HepG2 (cell line): ENCODE data around the gene FOXA3. TPM values are rescaled to one million over a fixed set of nuclear protein-coding genes. Genes with fewer than 3 reads are reported as not detected.

Experiments
- CAMTA2 ChIP-seq: sonication (generic); formaldehyde crosslinking; IDR thresholded peaks from 2 replicates; pipeline ENCODE4 v1.4.0; 2020; ENCODE audit warnings: mild to moderate bottlenecking, missing genetic modification reagents, borderline replicate concordance
- CREB1 ChIP-seq, 2 experiments: fragments of 450-650 bp in 1 of 2; IDR thresholded peaks; 2 replicates each; pipeline ENCODE4 v1.6.1; 2016 to 2017; ENCODE audit warnings: control low read depth in 1 of 2, mild to moderate bottlenecking in 1 of 2, missing compliant biosample characterization in 1 of 2, missing genetic modification characterization in 1 of 2
- DMAP1 ChIP-seq: IDR thresholded peaks from 2 replicates; pipeline ENCODE4 v1.6.1; 2016
- ETV6 ChIP-seq: sonication (generic); formaldehyde crosslinking; conservative IDR thresholded peaks from 2 replicates; pipeline ENCODE4 v1.4.0; 2020; ENCODE audit warnings: missing genetic modification reagents
- FOXK1 ChIP-seq: sonication (generic); formaldehyde crosslinking; IDR thresholded peaks from 2 replicates; pipeline ENCODE4 v1.4.0; 2020; ENCODE audit warnings: low read depth, missing genetic modification reagents, borderline replicate concordance
- KLF11 ChIP-seq: IDR thresholded peaks from 2 replicates; pipeline ENCODE4 v1.6.1; 2016; ENCODE audit warnings: missing compliant biosample characterization
- LRRFIP1 ChIP-seq: sonication (generic); formaldehyde crosslinking; conservative IDR thresholded peaks from 2 replicates; pipeline ENCODE4 v1.4.0; 2020; ENCODE audit warnings: missing genetic modification reagents
- MBD4 ChIP-seq: IDR thresholded peaks from 2 replicates; pipeline ENCODE4 v1.6.1; 2012; ENCODE audit warnings: low read length, inconsistent platforms, borderline replicate concordance
- MYC ChIP-seq: sonication (generic); formaldehyde crosslinking; IDR thresholded peaks from 2 replicates; pipeline ENCODE4 v1.9.0; 2021; ENCODE audit warnings: missing genetic modification reagents, borderline replicate concordance
- NFAT5 ChIP-seq: sonication (generic); formaldehyde crosslinking; IDR thresholded peaks from 2 replicates; pipeline ENCODE4 v1.4.0; 2020; ENCODE audit warnings: missing genetic modification reagents
- SNAPC5 ChIP-seq: sonication (generic); formaldehyde crosslinking; IDR thresholded peaks from 2 replicates; pipeline ENCODE4 v1.8.1; 2023; ENCODE audit warnings: mild to moderate bottlenecking, missing genetic modification reagents, borderline replicate concordance
- ZBTB25 ChIP-seq: IDR thresholded peaks from 2 replicates; pipeline ENCODE4 v1.6.1; 2018; ENCODE audit warnings: missing genetic modification reagents
- ZFP82 ChIP-seq: sonication (generic); formaldehyde crosslinking; IDR thresholded peaks from 2 replicates; pipeline ENCODE4 v1.5.1; 2020; ENCODE audit warnings: mild to moderate bottlenecking, missing genetic modification reagents, borderline replicate concordance
- ZNF282 ChIP-seq: fragments of 450-650 bp; IDR thresholded peaks from 2 replicates; pipeline ENCODE4 v1.6.1; 2018; ENCODE audit not compliant: partially characterized antibody
- ZNF660 ChIP-seq: sonication (generic); formaldehyde crosslinking; IDR thresholded peaks from 2 replicates; pipeline ENCODE4 v1.5.1; 2020; ENCODE audit warnings: mild to moderate bottlenecking, low read depth, missing genetic modification reagents, borderline replicate concordance
- ZNF770 ChIP-seq: sonication (generic); formaldehyde crosslinking; IDR thresholded peaks from 2 replicates; pipeline ENCODE4 v1.5.0; 2020; ENCODE audit warnings: mild to moderate bottlenecking, missing genetic modification reagents
- ZSCAN31 ChIP-seq: sonication (generic); formaldehyde crosslinking; IDR thresholded peaks from 2 replicates; pipeline ENCODE4 v1.5.0; 2020; ENCODE audit warnings: low read depth, mild to moderate bottlenecking, missing genetic modification reagents
- polyA plus RNA-seq, 8 experiments: library from polyadenylated mRNA; depleted of rRNA in 3 of 8; stranded (reverse) in 7 of 8; unstranded in 1 of 8; fragments of >200 nt; fragmentation: Illumina TruSeq in 4 of 8; extraction: Trizol in 4 of 8; gene quantifications; 2 replicates each; pipeline versions ENCODE4 v1.2.1 to v1.2.3, GENCODE V29; 2011 to 2016; ENCODE audit warnings: low read depth in 4 of 8, missing spikeins in 1 of 8, mixed read lengths in 1 of 8; ENCODE audit not compliant: insufficient read depth in 1 of 8
- total RNA-seq, 5 experiments: library from RNA; depleted of rRNA; stranded (reverse); fragments of >200 nt; fragmentation: Illumina TruSeq; extraction: Trizol; gene quantifications; 2 replicates each; pipeline ENCODE4 v1.2.3, GENCODE V29; 2016; ENCODE audit warnings: low read depth in 1 of 5

The FOXA3 gene
- total and polyA plus RNA-seq, 2 of the 13 experiments (the other 11 are each of a cell fraction or from before 2014, with no cell fraction given) = 29.8 to 47.6 TPM

- TF ChIP-seq NFAT5 (CRISPR knock-in tag) (no peak), ETV6 (no peak), ZSCAN31 (CRISPR knock-in tag) (no peak), CAMTA2 (CRISPR knock-in tag) (no peak; the same call in 1 of the 2 replicates), LRRFIP1 (CRISPR knock-in tag) (no peak), SNAPC5 (no peak), ZNF282 (no peak), ZBTB25 (CRISPR knock-in tag) (peak; percentile 58; the same call in 1 of the 2 replicates), KLF11 (CRISPR knock-in tag) (no peak), ZNF770 (CRISPR knock-in tag) (no peak), ZFP82 (CRISPR knock-in tag) (no peak), DMAP1 (CRISPR knock-in tag) (no peak), ZNF660 (no peak), CREB1 (IDR thresholded peaks at IDR 0.05) (no peak), CREB1 (CRISPR knock-in tag; IDR thresholded peaks at IDR 0.05) (no peak), MBD4 (no peak), FOXK1 (CRISPR knock-in tag) (no peak), MYC (CRISPR knock-in tag) (peak; percentile 35; the same call in 1 of the 2 replicates)
These were observed 38.8 kb downstream of the FOXA3 start (continued) for GRCh38 chr19:45902651-45903625.
